Naive thymus-derived CD8-positive, alpha-beta T cell (primary cell): Measurements from ENCODE around the gene GCLC. TPM values are rescaled to one million over a fixed set of nuclear protein-coding genes. Genes with fewer than 3 reads are reported as not detected.

ENCODE experiments used
- ATAC-seq, 2 donors: fragments of 150-1000 bp; cut with Tn5 transposase in 1 of 2; sonication (Bioruptor Pico), chemical (Tn5 transposase) in 1 of 2; 1 replicate in 1 of 2; 2 replicates in 1 of 2; pipeline ENCODE4 v1.10.0; 2021; ENCODE audit warnings: mild to moderate bottlenecking in 2 of 2, moderate library complexity in 2 of 2
- POLR2A ChIA-PET: fragments of 350-600 bp; sonication (Branson Sonifier 250); formaldehyde crosslinking; loops from one replicate; lab custom pipeline; 2021; ENCODE audit warnings: antibody characterized with exemption; lab: Charles Lee
- DNase-seq, 10 donors: peaks; one replicate each; pipeline versions ENCODE4 v3.0.0 to v3.0.0-alpha.2; 2020 to 2022
- H3K27ac Mint-ChIP-seq, 10 donors: one replicate each; pipeline ENCODE4 v1.8.0; 2020 to 2022; ENCODE audit warnings: mild to moderate bottlenecking in 10 of 10, mixed read lengths in 10 of 10, moderate library complexity in 4 of 10, inconsistent platforms in 1 of 10
- H3K27me3 Mint-ChIP-seq, 5 donors: one replicate each; pipeline ENCODE4 v1.8.0; 2021 to 2022; ENCODE audit warnings: mixed read lengths in 5 of 5
- H3K36me3 Mint-ChIP-seq, 3 donors: one replicate each; pipeline ENCODE4 v1.8.0; 2020 to 2022; ENCODE audit warnings: mixed read lengths in 3 of 3, mild to moderate bottlenecking in 2 of 3, inconsistent platforms in 1 of 3
- H3K4me1 Mint-ChIP-seq, 4 donors: one replicate each; pipeline ENCODE4 v1.8.0; 2021 to 2022; ENCODE audit warnings: mixed read lengths in 4 of 4
- H3K4me3 Mint-ChIP-seq, 10 donors: one replicate each; pipeline ENCODE4 v1.8.0; 2020 to 2022; ENCODE audit warnings: mild to moderate bottlenecking in 10 of 10, mixed read lengths in 10 of 10, moderate library complexity in 6 of 10, inconsistent platforms in 1 of 10
- H3K9me3 Mint-ChIP-seq, 9 donors: one replicate each; pipeline ENCODE4 v1.8.0; 2020 to 2022; ENCODE audit warnings: mixed read lengths in 9 of 9, mild to moderate bottlenecking in 3 of 9, inconsistent platforms in 1 of 9, moderate library complexity in 1 of 9
- polyA plus RNA-seq, 3 donors: library from polyadenylated mRNA; unstranded; fragments of 300-500 nt; fragmentation: Illumina TruSeq; gene quantifications; one replicate each; pipeline ENCODE4 v1.2.3, GENCODE V29; 2021
- total RNA-seq, 8 experiments: library from RNA in 2 of 8; stranded (reverse) in 2 of 8; gene quantifications; one replicate each; pipeline ENCODE4 v1.2.3 and lab custom pipeline; 2021 to 2026

GCLC gene
- total and polyA plus RNA-seq, 5 experiments from 2014 or later: 9.2 to 54.3 (median 13.5) TPM

- Mint-ChIP-seq H3K27ac (no peak overlapping the region), H3K4me1 (peaks cover 0 to 2% (median 0%) of the 10 kb centered on the region in 4 donors), H3K4me3 (no peak overlapping the region), H3K27me3 (no peaks in the 10 kb centered on the region), H3K9me3 (no peaks in the 10 kb centered on the region), H3K36me3 (peaks cover 15 to 70% (median 28%) of the 10 kb centered on the region in 3 donors)
- DNase-seq (no peak), ATAC-seq (no peak)
- POLR2A ChIA-PET: no interaction called here
These were observed 31.4 kb downstream of the GCLC start for GRCh38 chr6:53513519-53513966.

DNA sequence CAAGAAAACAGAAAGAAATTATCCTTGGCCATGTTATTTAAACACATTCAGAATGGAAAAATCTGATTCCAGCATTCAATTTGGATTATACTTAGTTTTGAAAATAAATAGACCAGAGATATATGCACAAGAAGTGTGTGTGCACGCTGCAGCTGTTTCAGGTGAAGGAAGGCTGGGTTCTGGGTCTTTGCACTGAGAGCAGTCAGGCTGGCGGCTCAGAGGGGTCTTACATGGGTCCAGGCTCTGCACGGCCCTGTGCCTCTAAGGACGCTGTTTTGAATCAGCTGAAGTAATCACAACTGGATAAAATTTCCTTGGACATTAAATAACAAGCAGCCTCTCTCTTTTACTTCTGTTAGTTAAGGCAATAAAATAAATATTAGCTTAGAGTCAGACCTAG, 31.8 kb downstream of the GCLC start:
- DNase-seq: no peak
- no peaks in the 10 kb centered on the region for H3K9me3 Mint-ChIP-seq
- H3K27ac Mint-ChIP-seq: no peak overlapping the region
- no peak for ATAC-seq
- H3K4me1 Mint-ChIP-seq: peaks cover 0 to 2% (median 0%) of the 10 kb centered on the region in 4 donors
- POLR2A ChIA-PET: no interaction called here
- H3K27me3 Mint-ChIP-seq: no peaks in the 10 kb centered on the region
- peaks cover 15 to 71% (median 29%) of the 10 kb centered on the region in 3 donors for H3K36me3 Mint-ChIP-seq
- no peak overlapping the region for H3K4me3 Mint-ChIP-seq

GRCh38 chr6:53512626-53513025, 32.3 kb downstream of the GCLC start:
- Mint-ChIP-seq H3K4me3 (no peak overlapping the region), H3K27ac (peak overlapping the region in 1 of 10 donors; percentile 9), H3K4me1 (peaks cover 0 to 2% (median 0%) of the 10 kb centered on the region in 4 donors), H3K27me3 (no peaks in the 10 kb centered on the region), H3K9me3 (no peaks in the 10 kb centered on the region), H3K36me3 (peaks cover 15 to 72% (median 29%) of the 10 kb centered on the region in 3 donors)
- DNase-seq: no peak
- ATAC-seq: no peak
- POLR2A ChIA-PET: no interaction called here

DNA sequence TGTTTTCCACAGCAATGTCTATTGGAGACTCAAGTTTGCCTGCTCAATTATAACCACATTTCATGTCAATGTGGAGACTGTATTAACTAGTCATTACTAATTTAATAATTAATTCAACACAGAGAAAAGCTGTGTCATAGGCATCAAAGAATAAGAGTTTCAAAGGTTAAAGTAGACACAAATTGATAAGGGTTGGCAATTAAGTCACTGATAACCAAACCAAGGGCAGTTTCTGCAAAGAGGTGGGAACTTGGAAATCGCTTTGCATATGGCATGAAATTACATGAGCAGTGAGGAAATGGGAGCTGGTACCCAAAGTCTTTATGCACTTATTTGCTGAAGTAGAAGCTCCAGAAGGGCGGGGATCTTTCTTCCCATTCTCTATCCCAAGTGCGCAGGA, 34.2 kb downstream of the GCLC start:
- POLR2A ChIA-PET: no interaction called here
- no peaks in the 10 kb centered on the region for H3K27me3 Mint-ChIP-seq

DNA sequence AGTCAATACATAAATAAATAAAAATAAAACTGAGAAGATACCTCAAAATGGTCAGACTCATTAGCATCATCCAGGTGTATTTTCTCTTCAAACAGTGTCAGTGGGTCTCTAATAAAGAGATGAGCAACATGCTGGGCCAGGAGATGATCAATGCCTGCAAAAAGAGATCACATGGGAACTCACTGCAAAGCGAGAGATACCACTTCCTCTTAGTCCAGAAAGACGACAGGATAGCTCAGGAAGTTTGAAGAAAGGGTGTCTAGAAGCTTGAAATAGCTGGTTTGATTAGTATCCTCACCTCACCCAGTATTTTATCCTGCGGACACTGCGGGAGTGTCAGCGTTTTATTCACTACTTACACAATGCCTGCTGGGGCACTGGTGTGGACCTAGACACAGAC, 38.0 kb downstream of the GCLC start:
- ATAC-seq: no peak
- POLR2A ChIA-PET: no interaction called here

More for the DNA sequence above, 34.2 kb downstream of the GCLC start:
- DNase-seq: no peak
- no peak for ATAC-seq
- Mint-ChIP-seq H3K4me3 (no peak overlapping the region), H3K36me3 (peaks cover 9 to 73% (median 38%) of the 10 kb centered on the region in 3 donors), H3K4me1 (no peaks in the 10 kb centered on the region), H3K9me3 (no peaks in the 10 kb centered on the region), H3K27ac (peak overlapping the region in 1 of 10 donors; percentile 22)

DNA sequence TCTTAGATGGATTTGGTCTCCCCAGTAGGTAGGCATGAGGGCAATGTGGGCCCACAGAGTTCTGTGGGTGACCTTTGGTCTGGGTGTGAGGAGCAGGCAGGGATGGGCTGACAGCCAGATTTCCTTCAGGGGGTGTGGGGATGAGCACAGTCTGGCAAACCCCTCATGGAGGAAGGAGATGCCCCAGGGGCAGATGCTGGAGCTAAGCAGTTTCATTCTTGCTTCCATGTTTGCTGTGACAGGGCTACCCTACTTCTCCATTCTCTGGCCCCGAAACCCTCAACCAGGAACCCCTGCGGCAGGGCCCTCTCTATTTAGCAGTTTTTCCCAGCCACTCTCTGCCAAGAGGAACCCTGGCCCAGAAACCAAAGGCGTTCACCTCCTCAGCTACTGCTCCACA, 40.4 kb downstream of the GCLC start:
- ATAC-seq (no peak), DNase-seq (no peak)
- POLR2A ChIA-PET: no interaction called here
- Mint-ChIP-seq H3K27me3 (no peaks in the 10 kb centered on the region), H3K27ac (no peak overlapping the region), H3K36me3 (peaks cover 0 to 73% (median 18%) of the 10 kb centered on the region in 3 donors), H3K9me3 (no peaks in the 10 kb centered on the region), H3K4me3 (no peak overlapping the region), H3K4me1 (no peaks in the 10 kb centered on the region)

More for the DNA sequence above, 38.0 kb downstream of the GCLC start:
- H3K27ac Mint-ChIP-seq: peak overlapping the region in 1 of 10 donors; percentile 24
- DNase-seq: no peak
- no peaks in the 10 kb centered on the region for H3K9me3 Mint-ChIP-seq
- H3K27me3 Mint-ChIP-seq: no peaks in the 10 kb centered on the region
- H3K4me1 Mint-ChIP-seq: no peaks in the 10 kb centered on the region
- H3K4me3 Mint-ChIP-seq: no peak overlapping the region
- peaks cover 9 to 69% (median 27%) of the 10 kb centered on the region in 3 donors for H3K36me3 Mint-ChIP-seq

DNA sequence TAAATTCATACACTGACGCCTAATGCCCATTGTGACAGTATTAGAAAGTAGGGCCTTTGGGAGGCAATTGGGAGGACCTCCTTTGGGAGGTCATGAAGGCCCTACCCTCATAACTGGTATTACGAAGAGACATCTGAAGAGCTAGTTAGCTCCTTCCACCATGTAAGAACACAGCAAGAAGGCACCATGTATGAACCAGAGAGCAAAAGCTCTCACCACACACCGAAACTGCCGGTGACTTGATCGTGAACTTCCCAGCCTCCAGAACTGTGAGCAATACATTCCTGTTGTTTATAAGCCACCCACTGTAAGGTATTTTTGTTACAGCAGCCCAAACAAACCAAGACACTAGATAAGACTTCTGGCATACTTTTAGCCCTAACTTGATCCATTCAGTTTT, 41.8 kb downstream of the GCLC start:
- no peaks in the 10 kb centered on the region for H3K4me1 Mint-ChIP-seq
- H3K36me3 Mint-ChIP-seq: peaks cover 0 to 75% (median 10%) of the 10 kb centered on the region in 3 donors
- no peaks in the 10 kb centered on the region for H3K27me3 Mint-ChIP-seq
- no peak overlapping the region for H3K4me3 Mint-ChIP-seq
- no peaks in the 10 kb centered on the region for H3K9me3 Mint-ChIP-seq
- ATAC-seq: no peak
- no peak for DNase-seq
- H3K27ac Mint-ChIP-seq: no peak overlapping the region
- POLR2A ChIA-PET: no interaction called here

GRCh38 chr6:53501432-53501831, 43.5 kb downstream of the GCLC start:
- POLR2A ChIA-PET: no interaction called here
- ATAC-seq: no peak
- Mint-ChIP-seq H3K9me3 (no peaks in the 10 kb centered on the region), H3K4me3 (no peak overlapping the region), H3K4me1 (no peaks in the 10 kb centered on the region), H3K27ac (no peak overlapping the region), H3K36me3 (peaks cover 0 to 70% (median 6%) of the 10 kb centered on the region in 3 donors), H3K27me3 (no peaks in the 10 kb centered on the region)
- DNase-seq: no peak

DNA sequence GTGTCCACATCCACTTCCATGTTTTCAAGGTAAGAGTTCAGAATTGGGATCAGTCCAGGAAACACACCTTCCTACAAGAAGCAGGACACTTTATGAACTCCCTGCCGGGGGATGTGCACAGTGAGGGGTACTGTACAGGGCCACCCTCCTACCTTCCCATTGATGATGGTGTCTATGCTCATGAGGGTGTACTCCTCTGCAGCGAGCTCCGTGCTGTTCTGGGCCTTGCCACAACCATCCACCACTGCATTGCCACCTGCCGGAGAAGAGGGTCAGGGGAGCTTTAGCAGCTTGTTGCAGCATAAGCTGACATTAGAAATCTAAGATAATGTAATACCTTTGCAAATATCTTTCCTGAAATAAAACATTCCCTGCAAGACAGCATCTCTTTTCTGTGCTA, 44.8 kb downstream of the GCLC start:
- ATAC-seq (no peak), DNase-seq (no peak)
- Mint-ChIP-seq H3K4me1 (no peaks in the 10 kb centered on the region), H3K36me3 (peaks cover 0 to 57% (median 2%) of the 10 kb centered on the region in 3 donors), H3K27me3 (no peaks in the 10 kb centered on the region), H3K4me3 (no peak overlapping the region), H3K9me3 (no peaks in the 10 kb centered on the region), H3K27ac (peak overlapping the region in 1 of 10 donors; percentile 19)
- POLR2A ChIA-PET: no interaction called here

DNA sequence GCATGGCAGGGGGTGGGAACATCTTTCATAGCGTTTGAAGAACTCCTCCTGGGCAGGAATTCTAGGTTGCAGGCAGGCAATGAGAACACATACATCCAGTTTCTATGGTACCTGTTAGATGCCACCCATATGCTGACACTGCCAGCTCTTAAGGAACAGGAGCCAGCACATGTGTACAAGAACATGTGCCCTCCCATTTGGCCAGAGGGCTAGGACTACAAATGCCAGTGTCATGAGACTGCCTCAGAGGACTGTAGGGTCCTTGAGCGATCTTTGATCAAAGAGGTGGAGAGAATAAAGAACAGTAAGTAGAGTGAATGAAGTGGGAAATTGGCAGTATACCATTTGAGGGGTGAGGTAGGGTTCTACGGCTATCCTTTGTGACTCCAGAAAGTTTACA, 45.8 kb downstream of the GCLC start:
- Mint-ChIP-seq H3K27me3 (peaks cover 0 to 9% (median 0%) of the 10 kb centered on the region in 5 donors), H3K36me3 (peaks cover 0 to 47% (median 0%) of the 10 kb centered on the region in 3 donors), H3K27ac (peak overlapping the region in 1 of 10 donors; percentile 43), H3K9me3 (no peaks in the 10 kb centered on the region), H3K4me1 (no peaks in the 10 kb centered on the region), H3K4me3 (no peak overlapping the region)
- DNase-seq (no peak), ATAC-seq (no peak)
- POLR2A ChIA-PET: no interaction called here

DNA sequence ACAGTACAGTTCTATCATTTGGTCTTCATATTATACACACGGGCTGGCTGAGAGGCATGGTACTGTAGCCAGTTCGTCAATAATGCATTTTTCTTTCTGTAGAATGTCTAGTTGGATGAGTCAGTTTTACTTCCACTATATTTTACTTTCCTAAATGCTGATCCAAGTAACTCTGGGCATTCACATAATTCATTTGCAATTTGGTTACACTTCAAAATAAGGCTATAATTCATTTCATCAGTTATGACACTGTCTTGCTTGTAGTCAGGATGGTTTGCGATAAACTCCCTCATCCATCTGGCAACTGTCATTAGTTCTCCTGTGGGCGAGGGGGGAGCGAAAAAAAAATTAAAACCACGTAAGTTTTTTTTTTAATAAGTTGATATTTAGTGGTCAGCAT, 46.3 kb downstream of the GCLC start:
- peaks cover 0 to 44% (median 0%) of the 10 kb centered on the region in 3 donors for H3K36me3 Mint-ChIP-seq
- no peaks in the 10 kb centered on the region for H3K9me3 Mint-ChIP-seq
- H3K4me3 Mint-ChIP-seq: no peak overlapping the region
- POLR2A ChIA-PET: no interaction called here
- H3K27ac Mint-ChIP-seq: no peak overlapping the region
- H3K27me3 Mint-ChIP-seq: peaks cover 0 to 9% (median 0%) of the 10 kb centered on the region in 5 donors
- DNase-seq (no peak), ATAC-seq (no peak)
- H3K4me1 Mint-ChIP-seq: no peaks in the 10 kb centered on the region

GRCh38 chr6:53497905-53498304, 47.0 kb downstream of the GCLC start:
- H3K4me3 Mint-ChIP-seq: no peak overlapping the region
- ATAC-seq (no peak), DNase-seq (no peak)
- no peaks in the 10 kb centered on the region for H3K4me1 Mint-ChIP-seq
- peaks cover 0 to 9% (median 2%) of the 10 kb centered on the region in 5 donors for H3K27me3 Mint-ChIP-seq
- H3K9me3 Mint-ChIP-seq: no peaks in the 10 kb centered on the region
- H3K36me3 Mint-ChIP-seq: peaks cover 0 to 39% (median 0%) of the 10 kb centered on the region in 3 donors
- H3K27ac Mint-ChIP-seq: peak overlapping the region in 1 of 10 donors; percentile 5
- POLR2A ChIA-PET: no interaction called here

DNA sequence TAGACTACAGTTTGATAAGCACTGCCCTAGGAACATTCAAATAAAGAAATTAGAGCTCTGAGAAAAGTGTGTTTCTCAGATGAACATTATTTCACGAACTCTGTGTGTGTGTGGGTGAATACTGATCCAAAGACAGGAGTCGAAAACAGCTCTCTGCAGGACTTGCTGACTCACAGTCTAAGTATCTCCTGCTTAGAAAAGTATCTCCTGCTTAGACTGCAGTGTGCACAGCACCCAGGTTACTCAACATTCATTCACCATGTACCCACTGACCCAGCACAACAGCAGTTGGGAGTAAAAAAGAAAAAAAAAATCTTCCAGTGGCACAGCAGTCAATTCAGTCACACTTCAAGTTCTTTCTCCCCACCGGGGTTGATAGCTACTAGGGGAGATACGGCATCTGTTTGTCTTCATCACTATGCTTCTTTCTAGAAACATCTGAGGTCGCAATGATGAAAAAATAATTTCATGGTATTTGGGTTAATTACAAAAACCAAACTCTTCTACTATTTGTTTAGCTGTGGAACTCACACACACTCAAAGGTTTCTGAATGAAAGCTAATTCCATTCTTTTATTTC, 48.0 kb downstream of the GCLC start:
- Mint-ChIP-seq H3K4me1 (no peaks in the 10 kb centered on the region), H3K36me3 (peaks cover 0 to 36% (median 0%) of the 10 kb centered on the region in 3 donors), H3K9me3 (no peaks in the 10 kb centered on the region), H3K27ac (peak overlapping the region in 2 of 10 donors; percentile 5 to 29), H3K4me3 (no peak overlapping the region), H3K27me3 (peaks cover 0 to 9% (median 3%) of the 10 kb centered on the region in 5 donors)
- POLR2A ChIA-PET: interaction anchor here (1.3 kb wide), 1 partner anchor 153 kb away, joined by 3 read pairs; no protein-coding TSS in a partner anchor
- DNase-seq (no peak), ATAC-seq (no peak)
